GF-D8 (cell line): Measurements from ENCODE around the gene USP17L17.
"Not testable (repeated sequence)": the region's sequence is repeated elsewhere in the genome, so short reads cannot be mapped to it uniquely, and the experiment has no call there.

ENCODE experiments used
- DNase-seq: peaks from one replicate; lab custom pipeline; 2025; lab: John Stamatoyannopoulos, UW

Gene USP17L17, protein sequence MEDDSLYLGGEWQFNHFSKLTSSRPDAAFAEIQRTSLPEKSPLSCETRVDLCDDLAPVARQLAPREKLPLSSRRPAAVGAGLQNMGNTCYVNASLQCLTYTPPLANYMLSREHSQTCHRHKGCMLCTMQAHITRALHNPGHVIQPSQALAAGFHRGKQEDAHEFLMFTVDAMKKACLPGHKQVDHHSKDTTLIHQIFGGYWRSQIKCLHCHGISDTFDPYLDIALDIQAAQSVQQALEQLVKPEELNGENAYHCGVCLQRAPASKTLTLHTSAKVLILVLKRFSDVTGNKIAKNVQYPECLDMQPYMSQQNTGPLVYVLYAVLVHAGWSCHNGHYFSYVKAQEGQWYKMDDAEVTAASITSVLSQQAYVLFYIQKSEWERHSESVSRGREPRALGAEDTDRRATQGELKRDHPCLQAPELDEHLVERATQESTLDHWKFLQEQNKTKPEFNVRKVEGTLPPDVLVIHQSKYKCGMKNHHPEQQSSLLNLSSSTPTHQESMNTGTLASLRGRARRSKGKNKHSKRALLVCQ

DNA sequence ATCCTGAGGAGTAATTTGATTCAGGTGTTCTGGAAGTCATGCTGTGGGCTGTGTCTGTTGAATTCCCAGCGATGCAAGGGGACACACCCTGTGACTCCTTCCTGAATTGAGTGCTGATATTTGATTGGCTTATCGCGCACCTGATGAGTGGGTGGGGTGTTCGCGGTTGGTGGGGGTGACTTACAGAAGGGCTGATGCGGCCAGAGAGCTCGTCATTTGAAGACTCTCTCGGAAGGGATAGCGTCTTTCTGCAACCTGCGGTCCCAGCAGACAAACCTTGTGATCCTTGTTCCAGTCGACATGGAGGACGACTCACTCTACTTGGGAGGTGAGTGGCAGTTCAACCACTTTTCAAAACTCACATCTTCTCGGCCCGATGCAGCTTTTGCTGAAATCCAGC lies at the start of gene USP17L17:
TSS of gene USP17L17 (plus strand) at position 301 of the 400 bp plus-strand sequence. CDS start at position 301, 0 bp downstream.
- DNase-seq: not testable (repeated sequence)

- DNase-seq: not testable (repeated sequence)
These were observed 33.3 kb upstream of the USP17L17 start, which contains the start of gene USP17L10 for GRCh38 chr4:9210357-9210756. TSS of gene USP17L10 (plus strand) at chr4:9210657. CDS start at chr4:9210657, 0 bp downstream.

- DNase-seq: not testable (repeated sequence)
These were observed 29.0 kb upstream of the USP17L17 start for GRCh38 chr4:9214701-9215100.

GRCh38 chr4:9215105-9215504 lies 28.6 kb upstream of the USP17L17 start, which contains the start of gene USP17L11:
TSS of gene USP17L11 (plus strand) at chr4:9215405. CDS start at chr4:9215405, 0 bp downstream.
- DNase-seq: not testable (repeated sequence)

DNA sequence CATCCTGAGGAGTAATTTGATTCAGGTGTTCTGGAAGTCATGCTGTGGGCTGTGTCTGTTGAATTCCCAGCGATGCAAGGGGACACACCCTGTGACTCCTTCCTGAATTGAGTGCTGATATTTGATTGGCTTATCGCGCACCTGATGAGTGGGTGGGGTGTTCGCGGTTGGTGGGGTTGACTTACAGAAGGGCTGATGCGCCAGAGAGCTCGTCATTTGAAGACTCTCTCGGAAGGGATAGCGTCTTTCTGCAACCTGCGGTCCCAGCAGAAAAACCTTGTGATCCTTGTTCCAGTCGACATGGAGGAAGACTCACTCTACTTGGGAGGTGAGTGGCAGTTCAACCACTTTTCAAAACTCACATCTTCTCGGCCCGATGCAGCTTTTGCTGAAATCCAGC lies 23.8 kb upstream of the USP17L17 start, which contains the start of gene USP17L12:
TSS of gene USP17L12 (plus strand) at position 301 of the 400 bp plus-strand sequence. CDS start at position 301, 0 bp downstream.
- DNase-seq: not testable (repeated sequence)

- not testable (repeated sequence) for DNase-seq
These were observed 19.1 kb upstream of the USP17L17 start, which contains the start of gene USP17L13 for GRCh38 chr4:9224596-9224995. TSS of gene USP17L13 (plus strand) at chr4:9224896. CDS start at chr4:9224896, 0 bp downstream.

DNA sequence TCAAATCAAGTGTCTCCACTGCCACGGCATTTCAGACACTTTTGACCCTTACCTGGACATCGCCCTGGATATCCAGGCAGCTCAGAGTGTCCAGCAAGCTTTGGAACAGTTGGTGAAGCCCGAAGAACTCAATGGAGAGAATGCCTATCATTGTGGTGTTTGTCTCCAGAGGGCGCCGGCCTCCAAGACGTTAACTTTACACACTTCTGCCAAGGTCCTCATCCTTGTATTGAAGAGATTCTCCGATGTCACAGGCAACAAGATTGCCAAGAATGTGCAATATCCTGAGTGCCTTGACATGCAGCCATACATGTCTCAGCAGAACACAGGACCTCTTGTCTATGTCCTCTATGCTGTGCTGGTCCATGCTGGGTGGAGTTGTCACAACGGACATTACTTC lies 13.4 kb upstream of the USP17L17 start:
- DNase-seq: not testable (repeated sequence)

GRCh38 chr4:9234085-9234484 lies 9.6 kb upstream of the USP17L17 start, which contains the start of gene USP17L15:
TSS of gene USP17L15 (plus strand) at chr4:9234385. CDS start at chr4:9234385, 0 bp downstream.
- DNase-seq: not testable (repeated sequence)

DNA sequence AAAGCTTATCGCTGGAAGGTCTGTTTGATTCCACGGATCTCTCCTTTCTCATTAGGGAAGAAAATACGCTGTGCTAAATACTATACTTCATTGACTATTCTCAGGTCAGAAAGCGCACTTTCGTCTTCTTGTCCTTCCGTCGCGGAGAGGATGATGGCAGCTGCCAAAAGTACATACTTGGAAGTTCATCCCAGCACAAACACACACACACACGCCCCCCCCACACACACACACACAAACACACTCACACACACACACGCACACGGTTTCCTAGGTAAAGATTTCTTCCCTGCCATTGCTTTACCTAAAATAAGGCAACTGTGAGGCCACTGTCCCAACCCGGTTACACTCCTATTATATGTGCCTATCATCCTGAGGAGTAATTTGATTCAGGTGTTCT lies 5.2 kb upstream of the USP17L17 start:
- not testable (repeated sequence) for DNase-seq

GRCh38 chr4:9247953-9248680 lies 4.4 kb downstream of the USP17L17 start, which contains the start of gene USP17L18:
TSS of gene USP17L18 (plus strand) at chr4:9248630. CDS start at chr4:9248630, 0 bp downstream.
- DNase-seq: not testable (repeated sequence)

GRCh38 chr4:9253078-9253477 lies 9.4 kb downstream of the USP17L17 start, which contains the start of gene USP17L19:
TSS of gene USP17L19 (plus strand) at chr4:9253378. CDS start at chr4:9253378, 0 bp downstream.
- not testable (repeated sequence) for DNase-seq

GRCh38 chr4:9257824-9258223 lies 14.1 kb downstream of the USP17L17 start, which contains the start of gene USP17L20:
TSS of gene USP17L20 (plus strand) at chr4:9258124. CDS start at chr4:9258124, 0 bp downstream.
- not testable (repeated sequence) for DNase-seq

DNA sequence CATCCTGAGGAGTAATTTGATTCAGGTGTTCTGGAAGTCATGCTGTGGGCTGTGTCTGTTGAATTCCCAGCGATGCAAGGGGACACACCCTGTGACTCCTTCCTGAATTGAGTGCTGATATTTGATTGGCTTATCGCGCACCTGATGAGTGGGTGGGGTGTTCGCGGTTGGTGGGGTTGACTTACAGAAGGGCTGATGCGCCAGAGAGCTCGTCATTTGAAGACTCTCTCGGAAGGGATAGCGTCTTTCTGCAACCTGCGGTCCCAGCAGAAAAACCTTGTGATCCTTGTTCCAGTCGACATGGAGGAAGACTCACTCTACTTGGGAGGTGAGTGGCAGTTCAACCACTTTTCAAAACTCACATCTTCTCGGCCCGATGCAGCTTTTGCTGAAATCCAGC lies 18.9 kb downstream of the USP17L17 start, which contains the start of gene USP17L21:
TSS of gene USP17L21 (plus strand) at position 301 of the 400 bp plus-strand sequence. CDS start at position 301, 0 bp downstream.
- not testable (repeated sequence) for DNase-seq

- DNase-seq: not testable (repeated sequence)
These were observed 23.6 kb downstream of the USP17L17 start, which contains the start of gene USP17L22 for GRCh38 chr4:9267319-9267718. TSS of gene USP17L22 (plus strand) at chr4:9267619. CDS start at chr4:9267619, 0 bp downstream.

DNA sequence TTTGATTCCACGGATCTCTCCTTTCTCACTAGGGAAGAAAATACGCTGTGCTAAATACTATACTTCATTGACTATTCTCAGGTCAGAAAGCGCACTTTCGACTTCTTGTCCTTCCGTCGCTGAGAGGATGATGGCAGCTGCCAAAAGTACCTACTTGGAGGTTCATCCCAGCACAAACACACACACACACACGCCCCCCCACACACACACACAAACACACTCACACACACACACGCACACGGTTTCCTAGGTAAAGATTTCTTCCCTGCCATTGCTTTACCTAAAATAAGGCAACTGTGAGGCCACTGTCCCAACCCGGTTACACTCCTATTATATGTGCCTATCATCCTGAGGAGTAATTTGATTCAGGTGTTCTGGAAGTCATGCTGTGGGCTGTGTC lies 28.0 kb downstream of the USP17L17 start:
- not testable (repeated sequence) for DNase-seq
